Stimulated activated naive CD8-positive, alpha-beta T cell treated with anti-CD3 and anti-CD28 coated beads, Interleukin-15, Interleukin-2, amounts not matched to agents 100 ng/mL and 50 ng/mL, for 24 hours (primary cell): ENCODE measurements around the gene FAM193B.
"Not testable (repeated sequence)": the region's sequence is repeated elsewhere in the genome, so short reads cannot be mapped to it uniquely, and the experiment has no call there.

Experiments
- H3K27ac Mint-ChIP-seq: one replicate; pipeline ENCODE4 v1.8.0; 2021; ENCODE audit warnings: mild to moderate bottlenecking, mixed read lengths
- H3K27me3 Mint-ChIP-seq: one replicate; pipeline ENCODE4 v1.8.0; 2021; ENCODE audit warnings: mixed read lengths
- H3K36me3 Mint-ChIP-seq: one replicate; pipeline ENCODE4 v1.8.0; 2021; ENCODE audit warnings: low read depth, mixed read lengths
- H3K4me1 Mint-ChIP-seq: one replicate; pipeline ENCODE4 v1.8.0; 2021; ENCODE audit warnings: low read depth, mixed read lengths
- H3K4me3 Mint-ChIP-seq: one replicate; pipeline ENCODE4 v1.8.0; 2021; ENCODE audit warnings: mild to moderate bottlenecking, mixed read lengths
- H3K9me3 Mint-ChIP-seq: one replicate; pipeline ENCODE4 v1.8.0; 2021; ENCODE audit warnings: mixed read lengths

FAM193B gene

DNA sequence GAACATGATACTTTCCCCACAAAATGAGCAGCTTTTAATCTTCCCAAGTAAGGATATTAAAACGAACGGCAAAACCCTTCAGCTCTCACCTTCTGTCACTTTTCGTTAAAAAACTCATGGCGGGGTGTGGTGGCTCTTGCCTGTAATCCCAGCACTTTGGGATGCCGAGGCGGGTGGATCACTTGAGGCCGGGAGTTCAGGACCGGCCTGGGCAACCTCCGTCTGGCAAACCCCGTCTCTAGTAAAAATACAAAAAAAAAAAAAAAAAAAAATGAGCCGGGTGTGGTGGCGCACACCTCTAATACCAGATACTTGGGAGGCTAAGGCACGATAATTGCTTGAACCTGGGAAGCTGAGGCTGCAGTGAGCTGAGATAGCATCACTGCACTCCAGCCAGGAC, 38.5 kb upstream of the FAM193B start:
- peak overlapping the region; percentile 99 for H3K27ac Mint-ChIP-seq
- peaks cover 51% of the 10 kb centered on the region for H3K36me3 Mint-ChIP-seq
- H3K4me1 Mint-ChIP-seq, result peaks cover 42% of the 10 kb centered on the region
- peak overlapping the region; percentile 99 for H3K4me3 Mint-ChIP-seq
- H3K9me3 Mint-ChIP-seq, result no peaks in the 10 kb centered on the region
- H3K27me3 Mint-ChIP-seq, result peaks cover 20% of the 10 kb centered on the region

DNA sequence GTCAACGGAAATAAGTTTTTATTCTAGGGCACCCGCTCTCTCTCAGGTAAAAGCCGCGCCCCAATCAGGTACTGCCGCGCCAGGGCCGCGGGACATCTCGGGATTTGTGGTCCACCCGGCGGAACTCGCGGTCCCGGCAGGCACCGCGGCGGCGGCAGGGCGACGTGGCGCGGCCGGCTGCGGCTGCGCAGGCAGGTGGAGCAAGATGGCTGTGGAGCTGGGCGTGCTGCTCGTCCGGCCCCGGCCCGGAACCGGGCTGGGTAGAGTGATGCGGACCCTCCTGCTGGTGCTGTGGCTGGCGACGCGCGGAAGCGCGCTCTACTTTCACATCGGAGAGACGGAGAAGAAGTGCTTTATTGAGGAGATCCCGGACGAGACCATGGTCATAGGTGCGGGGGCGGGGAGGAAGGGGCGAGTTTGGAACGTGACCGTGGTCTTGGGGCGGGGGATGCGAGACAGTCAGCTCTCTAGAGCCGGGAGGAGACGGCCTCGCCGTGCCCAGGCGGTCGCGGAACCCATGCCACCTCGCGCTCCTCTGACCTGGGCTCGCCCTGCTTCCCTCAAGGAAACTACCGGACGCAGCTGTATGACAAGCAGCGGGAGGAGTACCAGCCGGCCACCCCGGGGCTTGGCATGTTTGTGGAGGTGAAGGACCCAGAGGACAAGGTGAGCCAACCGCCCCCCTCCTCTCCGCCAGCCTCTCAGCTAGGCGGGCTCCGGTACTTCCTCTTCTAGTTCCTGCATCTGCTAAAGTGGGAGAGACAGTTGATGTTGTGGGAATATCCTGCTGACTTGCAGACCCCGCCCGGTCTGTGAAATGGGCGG, 37.9 kb upstream of the FAM193B start, which contains the start of gene TMED9:
TSS of gene TMED9 (plus strand) at position 194 of the 825 bp plus-strand sequence. CDS start at position 206, 12 bp downstream.
- H3K4me1 Mint-ChIP-seq, result peaks cover 39% of the 10 kb centered on the region
- peaks cover 20% of the 10 kb centered on the region for H3K27me3 Mint-ChIP-seq
- H3K27ac Mint-ChIP-seq, result peak within 1 kb of the TSS; percentile 99
- no peaks in the 10 kb centered on the region for H3K9me3 Mint-ChIP-seq
- H3K36me3 Mint-ChIP-seq, result peaks cover 47% of the 10 kb centered on the region
- peak within 1 kb of the TSS; percentile 99 for H3K4me3 Mint-ChIP-seq

DNA sequence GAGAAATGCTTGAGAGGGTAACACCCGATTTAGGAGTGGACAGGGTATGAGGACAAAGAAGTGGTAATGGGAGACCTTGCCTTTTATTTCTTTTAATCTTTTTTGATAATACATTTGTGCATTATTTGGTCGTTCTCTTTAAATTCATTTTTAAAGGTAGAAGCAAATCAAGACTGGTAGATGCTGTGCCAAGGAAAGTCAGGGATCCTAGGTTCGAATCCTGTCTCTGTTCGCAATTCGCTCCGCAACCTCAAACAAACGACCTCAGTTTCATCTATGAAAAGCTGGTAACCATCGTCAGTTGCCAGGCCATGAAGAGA, 37.3 kb upstream of the FAM193B start:
- Mint-ChIP-seq H3K4me3 (peak overlapping the region; percentile 99), H3K4me1 (peaks cover 39% of the 10 kb centered on the region), H3K36me3 (peaks cover 43% of the 10 kb centered on the region), H3K27me3 (peaks cover 20% of the 10 kb centered on the region), H3K9me3 (no peaks in the 10 kb centered on the region), H3K27ac (peak overlapping the region; percentile 99)

DNA sequence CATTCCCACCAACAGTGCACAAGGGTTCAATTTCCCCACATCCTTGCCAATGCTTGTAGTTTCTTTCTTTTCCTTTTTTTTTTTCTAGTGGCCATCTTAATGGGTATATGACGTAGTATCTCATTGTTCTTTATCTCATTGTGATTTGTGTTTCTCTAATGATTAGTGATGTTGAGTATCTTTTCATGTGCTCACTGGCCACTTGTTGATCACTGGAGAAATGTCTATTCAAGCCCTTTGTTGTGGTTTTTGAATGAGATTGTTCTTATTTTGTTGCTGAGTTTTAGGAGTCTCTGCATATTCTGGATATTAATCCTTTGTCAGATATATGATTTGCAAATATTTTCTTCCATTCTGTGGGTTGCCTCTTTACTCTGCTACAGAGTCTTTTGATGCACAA, 36.0 kb upstream of the FAM193B start:
- H3K4me3 Mint-ChIP-seq, result no peak overlapping the region
- no peak overlapping the region for H3K27ac Mint-ChIP-seq
- H3K4me1 Mint-ChIP-seq, result peaks cover 36% of the 10 kb centered on the region
- peaks cover 31% of the 10 kb centered on the region for H3K36me3 Mint-ChIP-seq
- H3K9me3 Mint-ChIP-seq, result no peaks in the 10 kb centered on the region
- H3K27me3 Mint-ChIP-seq, result peaks cover 20% of the 10 kb centered on the region

DNA sequence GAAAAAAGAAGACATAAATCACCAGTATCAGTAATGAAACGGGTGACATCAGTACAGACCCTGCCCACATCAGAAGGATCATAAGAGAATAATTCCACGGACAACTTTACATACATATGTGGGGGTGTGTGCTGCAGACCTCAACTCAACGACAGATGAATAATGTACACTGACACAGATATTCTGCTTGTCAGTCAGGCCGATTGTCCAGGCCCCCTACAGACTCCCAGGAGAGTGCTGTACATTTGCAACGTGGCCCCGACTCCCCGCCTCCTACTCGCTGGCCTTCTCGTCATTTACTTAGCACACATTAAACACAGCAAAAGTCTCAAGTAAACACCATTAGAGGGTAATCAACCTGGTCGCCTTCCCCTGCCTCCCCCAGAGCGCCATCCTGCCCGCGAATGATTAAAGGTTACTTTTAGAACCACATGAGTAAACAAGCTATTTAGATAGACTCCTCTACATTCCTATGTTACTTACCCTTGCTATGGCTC, 34.1 kb upstream of the FAM193B start:
- H3K4me3 Mint-ChIP-seq, result no peak overlapping the region
- no peak overlapping the region for H3K27ac Mint-ChIP-seq
- H3K36me3 Mint-ChIP-seq, result peaks cover 14% of the 10 kb centered on the region
- no peaks in the 10 kb centered on the region for H3K9me3 Mint-ChIP-seq
- H3K4me1 Mint-ChIP-seq, result peaks cover 27% of the 10 kb centered on the region
- H3K27me3 Mint-ChIP-seq, result peaks cover 28% of the 10 kb centered on the region

DNA sequence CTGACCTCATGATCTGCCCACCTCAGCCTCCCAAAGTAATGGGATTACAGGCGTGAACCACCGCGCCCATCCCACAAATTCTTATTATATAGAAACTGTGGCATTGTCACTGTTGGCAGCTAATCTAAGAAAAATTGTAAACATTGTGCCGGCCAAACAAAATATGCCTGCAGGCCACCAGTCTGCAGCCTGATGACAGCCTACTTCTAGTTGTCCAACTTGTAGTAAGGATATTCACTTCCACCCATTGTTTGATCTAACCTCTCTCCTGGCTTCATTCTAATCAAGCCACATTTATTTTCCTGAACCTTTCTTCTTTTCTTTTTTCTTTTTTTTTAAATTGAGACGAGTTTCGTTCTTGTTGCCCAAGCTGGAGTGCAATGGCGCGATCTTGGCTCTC, 24.0 kb upstream of the FAM193B start:
- Mint-ChIP-seq H3K9me3 (no peaks in the 10 kb centered on the region), H3K4me3 (no peak overlapping the region), H3K27ac (no peak overlapping the region), H3K27me3 (peaks cover 6% of the 10 kb centered on the region), H3K36me3 (no peaks in the 10 kb centered on the region), H3K4me1 (no peaks in the 10 kb centered on the region)

DNA sequence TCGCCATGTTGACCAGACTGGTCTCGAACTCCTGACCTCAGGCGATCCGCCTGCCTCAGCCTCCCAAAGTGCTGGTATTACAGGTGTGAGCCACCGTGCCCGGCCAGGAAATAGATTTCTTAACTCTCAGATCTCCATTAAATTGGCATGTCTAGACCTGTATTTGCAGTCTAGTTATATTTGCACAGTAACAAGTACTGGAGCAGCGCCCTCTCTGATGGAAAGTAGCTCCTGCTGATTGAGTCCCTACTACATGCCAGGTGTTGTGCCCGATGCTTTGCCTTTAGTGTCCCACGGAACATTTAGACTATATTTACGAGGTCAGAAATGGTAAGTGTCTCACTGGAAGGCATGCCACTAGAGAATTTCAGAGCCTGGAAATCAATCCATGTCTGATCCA, 21.8 kb upstream of the FAM193B start:
- Mint-ChIP-seq H3K36me3 (no peaks in the 10 kb centered on the region), H3K9me3 (no peaks in the 10 kb centered on the region), H3K27ac (no peak overlapping the region), H3K4me3 (no peak overlapping the region), H3K4me1 (no peaks in the 10 kb centered on the region), H3K27me3 (peaks cover 6% of the 10 kb centered on the region)

DNA sequence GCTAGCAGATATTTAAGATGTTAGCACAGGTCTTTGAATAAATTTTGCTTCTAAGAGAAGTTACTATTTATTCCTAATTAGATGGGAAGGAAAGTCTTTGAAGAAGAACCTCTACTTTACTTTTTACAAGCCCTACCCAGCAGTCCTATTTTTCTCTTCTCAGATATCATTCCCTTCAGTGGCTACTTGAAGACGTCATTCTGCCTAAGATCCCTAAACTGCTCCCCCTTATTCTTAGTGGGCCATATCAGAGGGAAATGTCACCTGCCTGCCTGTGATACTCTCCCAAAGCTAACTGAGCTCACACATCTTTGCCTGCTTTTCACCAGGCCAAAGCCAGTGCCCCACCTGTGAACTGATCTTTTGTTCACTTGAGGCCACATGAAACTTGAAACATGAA, 21.1 kb upstream of the FAM193B start:
- no peak overlapping the region for H3K27ac Mint-ChIP-seq
- no peaks in the 10 kb centered on the region for H3K9me3 Mint-ChIP-seq
- H3K4me1 Mint-ChIP-seq, result no peaks in the 10 kb centered on the region
- peaks cover 5% of the 10 kb centered on the region for H3K27me3 Mint-ChIP-seq
- H3K36me3 Mint-ChIP-seq, result no peaks in the 10 kb centered on the region
- no peak overlapping the region for H3K4me3 Mint-ChIP-seq

DNA sequence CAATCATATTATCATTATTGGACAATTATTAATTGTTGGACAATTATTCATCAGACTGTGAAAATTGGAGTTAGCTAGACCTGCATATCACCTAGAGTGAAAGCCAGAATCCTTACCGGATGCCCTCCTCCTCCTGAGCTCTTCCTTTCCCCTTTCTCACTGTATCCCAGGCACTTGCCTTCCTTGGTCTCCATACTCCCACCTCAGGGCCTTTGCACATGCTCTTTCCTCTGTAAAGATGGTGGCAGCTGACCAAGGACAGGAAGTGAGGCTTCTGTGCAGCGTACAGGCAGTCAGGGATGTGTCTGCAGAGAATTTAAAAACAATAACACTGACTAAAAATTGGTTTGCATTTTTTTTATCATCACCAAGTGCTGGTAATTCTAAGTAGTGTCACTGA, 15.5 kb upstream of the FAM193B start:
- no peak overlapping the region for H3K27ac Mint-ChIP-seq
- H3K4me1 Mint-ChIP-seq, result no peaks in the 10 kb centered on the region
- H3K9me3 Mint-ChIP-seq, result no peaks in the 10 kb centered on the region
- no peak overlapping the region for H3K4me3 Mint-ChIP-seq
- no peaks in the 10 kb centered on the region for H3K36me3 Mint-ChIP-seq
- H3K27me3 Mint-ChIP-seq, result no peaks in the 10 kb centered on the region

DNA sequence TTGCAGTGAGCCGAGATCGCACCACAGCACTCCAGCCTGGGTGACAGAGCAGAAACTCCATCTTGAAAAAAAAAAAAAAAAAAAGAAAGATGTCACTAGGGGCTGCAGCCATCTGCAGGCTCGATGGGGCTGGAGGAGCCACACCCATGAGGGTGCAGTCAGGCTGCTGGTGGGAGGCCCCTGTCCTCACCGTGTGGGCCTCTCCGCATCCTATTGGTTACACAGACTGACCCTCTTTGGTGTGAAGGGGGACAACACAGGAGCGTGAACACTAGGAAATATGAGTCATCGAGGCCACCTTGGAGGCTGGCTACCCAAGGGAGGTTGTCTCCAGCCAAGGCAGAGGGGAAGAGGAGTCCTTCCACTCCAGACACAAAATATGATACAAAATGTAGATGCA, 14.0 kb upstream of the FAM193B start:
- no peak overlapping the region for H3K27ac Mint-ChIP-seq
- no peaks in the 10 kb centered on the region for H3K9me3 Mint-ChIP-seq
- H3K27me3 Mint-ChIP-seq, result no peaks in the 10 kb centered on the region
- H3K4me3 Mint-ChIP-seq, result no peak overlapping the region
- no peaks in the 10 kb centered on the region for H3K36me3 Mint-ChIP-seq
- H3K4me1 Mint-ChIP-seq, result no peaks in the 10 kb centered on the region

DNA sequence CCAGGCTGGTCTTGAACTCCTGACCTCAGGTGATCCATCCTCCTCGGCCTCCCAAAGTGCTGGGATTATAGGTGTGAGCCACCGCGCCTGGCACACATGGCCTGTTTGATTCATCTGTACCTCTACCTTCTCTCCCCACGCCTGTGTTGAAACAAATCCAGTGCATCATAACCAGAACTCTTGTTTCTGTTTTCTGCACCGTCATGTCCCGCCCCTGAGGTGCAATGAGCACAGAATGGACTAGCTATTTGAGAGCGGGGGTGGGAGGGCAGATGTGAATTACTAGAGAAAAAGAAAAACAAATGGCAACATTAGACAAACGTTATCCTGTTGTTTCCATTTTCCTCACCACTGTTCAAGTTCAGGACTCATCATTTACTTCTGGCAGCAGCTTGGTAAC, 10.7 kb upstream of the FAM193B start:
- Mint-ChIP-seq H3K4me3 (no peak overlapping the region), H3K9me3 (no peaks in the 10 kb centered on the region), H3K36me3 (no peaks in the 10 kb centered on the region), H3K4me1 (no peaks in the 10 kb centered on the region), H3K27me3 (no peaks in the 10 kb centered on the region), H3K27ac (no peak overlapping the region)

DNA sequence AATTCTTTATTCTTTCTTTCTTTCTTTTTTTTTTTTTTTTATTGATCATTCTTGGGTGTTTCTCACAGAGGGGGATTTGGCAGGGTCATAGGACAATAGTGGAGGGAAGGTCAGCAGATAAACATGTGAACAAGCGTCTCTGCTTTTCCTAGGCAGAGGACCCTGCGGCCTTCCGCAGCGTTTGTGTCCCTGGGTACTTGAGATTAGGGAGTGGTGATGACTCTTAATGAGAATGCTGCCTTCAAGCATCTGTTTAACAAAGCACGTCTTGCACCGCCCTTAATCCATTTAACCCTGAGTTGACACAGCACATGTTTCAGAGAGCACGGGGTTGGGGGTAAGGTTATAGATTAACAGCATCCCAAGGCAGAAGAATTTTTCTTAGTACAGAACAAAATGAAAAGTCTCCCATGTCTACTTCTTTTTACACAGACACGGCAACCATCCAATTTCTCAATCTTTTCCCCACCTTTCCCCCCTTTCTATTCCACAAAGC, 5.1 kb upstream of the FAM193B start:
- H3K27me3 Mint-ChIP-seq, H3K9me3 Mint-ChIP-seq, H3K27ac Mint-ChIP-seq, H3K4me3 Mint-ChIP-seq, H3K4me1 Mint-ChIP-seq, H3K36me3 Mint-ChIP-seq: not testable (repeated sequence)

DNA sequence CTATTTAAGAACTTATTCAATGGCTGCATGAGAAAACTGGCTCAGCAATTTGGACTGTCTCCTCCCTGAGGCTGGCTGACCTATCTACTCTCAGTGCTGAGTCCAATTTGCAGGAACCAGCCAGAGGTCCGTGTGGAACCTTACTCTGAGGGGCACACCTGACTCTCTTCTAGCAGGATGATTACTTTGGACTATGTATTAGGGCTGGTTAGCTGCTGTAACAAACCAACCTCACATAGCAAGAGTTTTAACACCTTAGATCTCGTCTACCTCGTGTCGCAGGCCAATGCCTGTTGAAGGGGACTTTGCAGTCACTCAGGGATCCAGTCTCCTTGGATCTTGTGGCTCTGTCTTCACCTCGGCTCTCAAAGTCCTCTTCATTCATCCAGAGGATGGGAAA, 3.4 kb upstream of the FAM193B start:
- H3K4me1 Mint-ChIP-seq, result peaks cover 16% of the 10 kb centered on the region
- no peaks in the 10 kb centered on the region for H3K27me3 Mint-ChIP-seq
- H3K9me3 Mint-ChIP-seq, result no peaks in the 10 kb centered on the region
- H3K36me3 Mint-ChIP-seq, result peaks cover 2% of the 10 kb centered on the region
- no peak overlapping the region for H3K27ac Mint-ChIP-seq
- H3K4me3 Mint-ChIP-seq, result no peak overlapping the region

DNA sequence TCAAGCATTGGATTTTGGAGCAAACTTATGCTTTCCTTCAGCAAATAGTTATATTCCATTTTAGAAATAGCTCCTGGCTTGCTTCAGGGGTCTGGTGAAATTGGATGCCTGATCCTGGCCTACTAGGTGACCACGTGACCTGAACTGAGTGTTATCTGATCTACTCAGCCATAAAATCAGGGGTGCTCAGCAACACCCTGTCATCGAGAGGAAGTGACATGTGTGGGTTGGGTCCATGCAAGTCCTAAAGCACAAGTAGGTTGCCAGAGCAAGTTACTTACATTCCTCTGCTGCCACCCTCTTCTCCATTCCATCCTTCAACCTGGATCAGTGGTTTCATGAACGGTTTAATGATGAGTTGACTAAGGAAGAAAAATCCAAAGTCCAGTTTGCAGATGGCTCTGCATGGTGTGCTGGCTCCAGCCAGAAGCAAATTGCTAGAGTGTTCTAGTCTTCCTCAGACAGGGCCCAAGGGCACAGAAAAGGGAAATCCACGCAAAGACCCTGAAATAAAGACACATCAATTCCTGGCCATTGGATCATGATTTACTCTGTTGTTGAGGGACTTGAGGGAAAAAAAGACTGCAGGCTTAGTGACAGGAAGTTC, 2.8 kb upstream of the FAM193B start:
- H3K4me3 Mint-ChIP-seq, result no peak overlapping the region
- peaks cover 22% of the 10 kb centered on the region for H3K4me1 Mint-ChIP-seq
- no peak overlapping the region for H3K27ac Mint-ChIP-seq
- no peaks in the 10 kb centered on the region for H3K27me3 Mint-ChIP-seq
- H3K9me3 Mint-ChIP-seq, result no peaks in the 10 kb centered on the region
- peaks cover 6% of the 10 kb centered on the region for H3K36me3 Mint-ChIP-seq

DNA sequence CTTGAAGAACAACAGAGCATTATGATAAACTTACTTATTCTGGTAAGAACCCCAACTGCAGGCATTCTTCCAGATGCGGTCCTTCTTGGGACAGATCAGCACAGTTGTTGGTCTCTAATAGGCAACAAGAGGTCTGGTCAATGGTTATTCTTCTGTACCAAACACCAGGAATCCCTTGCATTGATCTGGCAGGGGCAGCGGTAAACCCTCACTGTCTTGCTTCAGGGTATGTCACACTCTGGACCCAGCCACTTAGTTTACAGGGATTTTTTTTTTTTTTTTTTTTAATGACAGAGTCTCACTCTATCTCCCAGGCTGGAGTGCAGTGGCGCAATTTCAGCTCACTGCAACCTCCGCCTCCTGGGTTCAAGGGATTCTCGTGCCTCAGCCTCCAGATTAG, 1.3 kb upstream of the FAM193B start:
- Mint-ChIP-seq H3K9me3 (no peaks in the 10 kb centered on the region), H3K4me1 (peaks cover 25% of the 10 kb centered on the region), H3K27me3 (no peaks in the 10 kb centered on the region), H3K27ac (no peak overlapping the region), H3K4me3 (no peak overlapping the region), H3K36me3 (peaks cover 9% of the 10 kb centered on the region)
